Fibroblast of skin of left biceps (primary cell): ENCODE results near the gene F2.
"Not testable (repeated sequence)": the region's sequence is repeated elsewhere in the genome, so short reads cannot be mapped to it uniquely, and the experiment has no call there.

Experiments used
- DNase-seq, 2 experiments: peaks; one replicate each; pipeline ENCODE4 v3.0.0-alpha.2; 2013; ENCODE audit warnings: low read depth in 2 of 2

F2 gene

GRCh38 chr11:46719048-46719542 is at the start of gene F2:
F2 (plus strand) TSS chr11:46719213; CDS start chr11:46719236, 23 bp downstream.
- DNase-seq = no peak

- DNase-seq = no peak
Measured at GRCh38 chr11:46669711-46670139, 49.3 kb upstream of the F2 start.

- not testable (repeated sequence) for DNase-seq
Measured at GRCh38 chr11:46670521-46670920, 48.5 kb upstream of the F2 start.

GRCh38 chr11:46671958-46672315 is 47.1 kb upstream of the F2 start:
- no peak for DNase-seq

- DNase-seq = no peak
Measured at GRCh38 chr11:46672381-46672839, 46.6 kb upstream of the F2 start.

GRCh38 chr11:46673713-46674462 is 45.1 kb upstream of the F2 start:
- no peak for DNase-seq

GRCh38 chr11:46674463-46675287 is 44.3 kb upstream of the F2 start:
- DNase-seq = no peak

GRCh38 chr11:46675288-46675851 is 43.6 kb upstream of the F2 start:
- DNase-seq = no peak

- no peak for DNase-seq
Measured at GRCh38 chr11:46675949-46676348, 43.1 kb upstream of the F2 start.

GRCh38 chr11:46676436-46677158 is 42.4 kb upstream of the F2 start:
- DNase-seq = no peak

- DNase-seq = no peak
Measured at GRCh38 chr11:46677169-46677568, 41.8 kb upstream of the F2 start.

- DNase-seq = no peak
Measured at GRCh38 chr11:46677991-46678740, 40.8 kb upstream of the F2 start.

- no peak for DNase-seq
Measured at GRCh38 chr11:46678741-46679130, 40.3 kb upstream of the F2 start.

- DNase-seq = no peak
Measured at GRCh38 chr11:46679241-46680163, 39.5 kb upstream of the F2 start.

GRCh38 chr11:46680164-46680760 is 38.8 kb upstream of the F2 start:
- DNase-seq = no peak

- no peak for DNase-seq
Measured at GRCh38 chr11:46680815-46681214, 38.2 kb upstream of the F2 start.

GRCh38 chr11:46681814-46682213 is 37.2 kb upstream of the F2 start:
- DNase-seq = no peak

GRCh38 chr11:46682773-46683752 is 36.0 kb upstream of the F2 start:
- DNase-seq = no peak
